PC-3 (cell line): ENCODE data around the gene PLXNA2.

ENCODE experiments used
- EZH2 ChIP-seq: fragments of 300-600 bp; sonication (generic); IDR thresholded peaks from one replicate; pipeline ENCODE4 v1.6.1; 2017; ENCODE audit warnings: antibody characterized with exemption, mild to moderate bottlenecking, low read length; ENCODE audit not compliant: unreplicated experiment
- TF ChIP-seq, protein P1 (sequence below): fragments of 300-600 bp; sonication (generic); conservative IDR thresholded peaks from 2 replicates; pipeline ENCODE4 v1.5.1; 2017; ENCODE audit warnings: antibody characterized with exemption, low read depth, mild to moderate bottlenecking, low read length

DNA sequence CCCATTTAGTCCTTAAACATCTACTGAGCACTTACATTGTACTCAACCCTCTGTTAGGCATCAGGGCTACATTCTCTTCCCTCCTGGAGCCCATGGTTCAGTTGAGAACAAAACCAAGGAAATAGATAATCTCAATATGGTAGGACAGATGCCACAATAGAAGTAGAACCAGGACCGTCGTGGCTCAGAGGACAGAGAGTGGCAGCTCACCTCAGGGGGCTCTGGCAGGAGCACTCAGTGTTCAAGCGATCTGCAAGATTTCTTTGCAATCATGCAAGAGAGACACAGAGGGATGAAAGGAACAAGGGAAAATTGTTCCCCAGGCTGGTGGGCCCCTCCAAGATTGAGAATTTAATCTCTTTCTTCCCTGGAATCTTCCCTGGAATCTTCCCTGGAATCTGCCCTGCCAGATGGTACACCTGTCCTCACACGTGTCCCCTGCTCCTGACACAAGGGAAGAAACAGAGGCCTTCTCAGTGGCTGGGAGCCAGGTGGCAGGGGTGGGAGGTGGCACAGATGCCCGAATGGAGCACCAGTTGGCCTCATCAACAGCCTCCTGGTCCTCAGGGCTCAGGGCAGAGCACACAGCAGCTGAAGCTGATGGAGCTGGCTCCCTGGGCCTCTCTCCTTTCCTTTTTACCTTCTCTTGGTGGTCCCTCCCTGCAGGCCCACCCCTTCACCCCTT, 135.4 kb downstream of the PLXNA2 start:
- TF ChIP-seq, protein P1, sequence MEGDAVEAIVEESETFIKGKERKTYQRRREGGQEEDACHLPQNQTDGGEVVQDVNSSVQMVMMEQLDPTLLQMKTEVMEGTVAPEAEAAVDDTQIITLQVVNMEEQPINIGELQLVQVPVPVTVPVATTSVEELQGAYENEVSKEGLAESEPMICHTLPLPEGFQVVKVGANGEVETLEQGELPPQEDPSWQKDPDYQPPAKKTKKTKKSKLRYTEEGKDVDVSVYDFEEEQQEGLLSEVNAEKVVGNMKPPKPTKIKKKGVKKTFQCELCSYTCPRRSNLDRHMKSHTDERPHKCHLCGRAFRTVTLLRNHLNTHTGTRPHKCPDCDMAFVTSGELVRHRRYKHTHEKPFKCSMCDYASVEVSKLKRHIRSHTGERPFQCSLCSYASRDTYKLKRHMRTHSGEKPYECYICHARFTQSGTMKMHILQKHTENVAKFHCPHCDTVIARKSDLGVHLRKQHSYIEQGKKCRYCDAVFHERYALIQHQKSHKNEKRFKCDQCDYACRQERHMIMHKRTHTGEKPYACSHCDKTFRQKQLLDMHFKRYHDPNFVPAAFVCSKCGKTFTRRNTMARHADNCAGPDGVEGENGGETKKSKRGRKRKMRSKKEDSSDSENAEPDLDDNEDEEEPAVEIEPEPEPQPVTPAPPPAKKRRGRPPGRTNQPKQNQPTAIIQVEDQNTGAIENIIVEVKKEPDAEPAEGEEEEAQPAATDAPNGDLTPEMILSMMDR, result no peak
- TF ChIP-seq EZH2, result no peak
